ENCODE results near the gene KCNJ10. TPM values are rescaled to one million over a fixed set of nuclear protein-coding genes. Genes with fewer than 3 reads are reported as not detected.

The KCNJ10 gene
- total and polyA plus RNA-seq, 2 of the 13 experiments (the other 11 are each of a cell fraction or from before 2014, with no cell fraction given), result 4.4 to 10.3 TPM

- TF ChIP-seq ZNF407 (CRISPR knock-in tag; IDR thresholded peaks at IDR 0.05; ENCODE audit: not compliant biosample characterization) (no peak), ZEB1 (IDR thresholded peaks at IDR 0.05; ENCODE audit: insufficient replicate concordance, low read depth) (no peak), TBX3 (IDR thresholded peaks at IDR 0.05; ENCODE audit: borderline replicate concordance) (peak; percentile 46; the same call in 1 of the 2 replicates), POLR2A (IDR thresholded peaks at IDR 0.05; ENCODE audit: insufficient read depth in 1 of 2, low read depth in 2 of 2, low read length in 2 of 2) (no peak), NKX3-1 (CRISPR knock-in tag; IDR thresholded peaks at IDR 0.05) (no peak), HDAC1 (CRISPR knock-in tag; IDR thresholded peaks at IDR 0.05) (peak; percentile 26; the same call in 1 of the 2 replicates), ZNF512B (CRISPR knock-in tag; IDR thresholded peaks at IDR 0.05; ENCODE audit: borderline replicate concordance) (no peak), CBX1 (IDR thresholded peaks at IDR 0.05; ENCODE audit: low read depth) (no peak), HMGXB4 (CRISPR knock-in tag; IDR thresholded peaks at IDR 0.05; ENCODE audit: borderline replicate concordance in 1 of 2, low read depth in 1 of 2) (peak; percentile 25 to 41; a peak in 3 of 4 replicates), ZNF44 (CRISPR knock-in tag; IDR thresholded peaks at IDR 0.05) (no peak), ZNF629 (CRISPR knock-in tag; conservative IDR thresholded peaks at IDR 0.05) (no peak), ARID5B (CRISPR knock-in tag; IDR thresholded peaks at IDR 0.05) (peak; percentile 46; the same call in 1 of the 2 replicates)
These were observed 23.4 kb downstream of the KCNJ10 start (continued) for GRCh38 chr1:160046494-160047110.

Data from HepG2 (cell line).